GM21737 (cell line): ENCODE measurements around the gene HDAC5.
"Not testable (repeated sequence)": the region's sequence is repeated elsewhere in the genome, so short reads cannot be mapped to it uniquely, and the experiment has no call there.

ENCODE experiments used
- ATAC-seq: cut with Tn5 transposase; IDR thresholded peaks from one replicate; pipeline ENCODE4 v1.9.1; 2021; ENCODE audit warnings: mild to moderate bottlenecking, moderate library complexity; ENCODE audit not compliant: unreplicated experiment

The HDAC5 gene

GRCh38 chr17:44071198-44071520 lies 52.3 kb downstream of the HDAC5 start:
- no peak for ATAC-seq

GRCh38 chr17:44070455-44071197 lies 52.8 kb downstream of the HDAC5 start, which contains the start of gene G6PC3:
Gene G6PC3, plus strand, starts transcription at chr17:44070735. Its CDS starts 231 bp downstream, at chr17:44070966.
- ATAC-seq: peak; percentile 63

GRCh38 chr17:44069974-44070454 lies 53.4 kb downstream of the HDAC5 start:
- no peak for ATAC-seq

GRCh38 chr17:44067545-44067940 lies 55.9 kb downstream of the HDAC5 start:
- ATAC-seq: no peak

GRCh38 chr17:44066204-44066930 lies 57.1 kb downstream of the HDAC5 start, which contains the start of gene LSM12:
Gene LSM12, minus strand, starts transcription at chr17:44066671. Its CDS starts 84 bp downstream, at chr17:44066587.
- peak; percentile 58 for ATAC-seq

GRCh38 chr17:44065668-44066203 lies 57.7 kb downstream of the HDAC5 start:
- no peak for ATAC-seq

GRCh38 chr17:44063704-44064639 lies 59.5 kb downstream of the HDAC5 start:
- ATAC-seq: no peak

GRCh38 chr17:44062871-44063270 lies 60.6 kb downstream of the HDAC5 start:
- ATAC-seq: no peak

- no peak for ATAC-seq
These were observed 62.0 kb downstream of the HDAC5 start for GRCh38 chr17:44061446-44061845.

GRCh38 chr17:44059101-44059892 lies 64.1 kb downstream of the HDAC5 start:
- ATAC-seq: no peak

- no peak for ATAC-seq
These were observed 70.1 kb downstream of the HDAC5 start for GRCh38 chr17:44053125-44053872.

- ATAC-seq: no peak
These were observed 74.0 kb downstream of the HDAC5 start for GRCh38 chr17:44049294-44050060.

GRCh38 chr17:44046893-44047292 lies 76.5 kb downstream of the HDAC5 start:
- not testable (repeated sequence) for ATAC-seq

- no peak for ATAC-seq
These were observed 78.0 kb downstream of the HDAC5 start for GRCh38 chr17:44045486-44045885.

- no peak for ATAC-seq
These were observed 79.4 kb downstream of the HDAC5 start for GRCh38 chr17:44044071-44044470.

GRCh38 chr17:44043272-44043696 lies 80.2 kb downstream of the HDAC5 start:
- no peak for ATAC-seq

- no peak for ATAC-seq
These were observed 83.4 kb downstream of the HDAC5 start for GRCh38 chr17:44039829-44040635.

GRCh38 chr17:44038604-44039011 lies 84.8 kb downstream of the HDAC5 start:
- no peak for ATAC-seq
